Left lung (tissue), 10 donors: ENCODE results near the gene MEPE. TPM values are rescaled to one million over a fixed set of nuclear protein-coding genes. Genes with fewer than 3 reads are reported as not detected.
A peak's percentile ranks its signal among the peaks of the same experiment; 100 is the strongest.
"Not testable (repeated sequence)": the region's sequence is repeated elsewhere in the genome, so short reads cannot be mapped to it uniquely, and the experiment has no call there.

Experiments
- ATAC-seq: fragments of 200-7000 bp; cut with Tn5 transposase; one replicate; pipeline ENCODE4 v1.9.1; 2020; ENCODE audit warnings: moderate library complexity
- DNase-seq, 4 donors: peaks; one replicate each; pipeline ENCODE4 v3.0.0-alpha.2; 2013 to 2020
- H3K27ac ChIP-seq, 2 donors: fragments of 200-600 bp; sonication (generic) in 1 of 2; one replicate each; pipeline versions ENCODE4 v1.5.0 to v1.8.0; 2020 to 2021
- H3K27me3 ChIP-seq, 2 donors: fragments of 200-600 bp; sonication (generic) in 1 of 2; one replicate each; pipeline versions ENCODE4 v1.5.0 to v1.8.0; 2020 to 2021
- H3K36me3 ChIP-seq, 2 donors: fragments of 200-600 bp; sonication (generic) in 1 of 2; one replicate each; pipeline versions ENCODE4 v1.5.0 to v1.8.0; 2020 to 2021
- H3K4me1 ChIP-seq, 2 donors: fragments of 200-600 bp; one replicate each; pipeline ENCODE4 v1.8.0; 2021
- H3K4me3 ChIP-seq, 2 donors: fragments of 200-600 bp; sonication (generic) in 1 of 2; one replicate each; pipeline versions ENCODE4 v1.5.0 to v1.8.0; 2020 to 2021; ENCODE audit warnings: mild to moderate bottlenecking in 1 of 2
- H3K9me3 ChIP-seq, 2 donors: fragments of 200-600 bp; sonication (generic) in 1 of 2; one replicate each; pipeline versions ENCODE4 v1.5.0 to v1.8.0; 2020 to 2021
- CTCF ChIP-seq, 2 donors: fragments of 200-600 bp; sonication (generic) in 1 of 2; IDR thresholded peaks; one replicate each; pipeline versions ENCODE4 v1.5.0 to v1.8.0; 2021; ENCODE audit warnings: antibody characterized with exemption in 2 of 2
- intact Hi-C, 2 donors: fragments of 100-400 bp; cut with DNase I; formaldehyde crosslinking; loops; one replicate each; pipeline versions ENCODE4 v1.11.2 to v1.14.2; 2022
- polyA plus RNA-seq, 6 donors: library from polyadenylated mRNA; unstranded; fragments of 120-200 nt; gene quantifications; one replicate each; pipeline ENCODE4 v1.2.1, GENCODE V29; 2013; ENCODE audit not compliant: insufficient read length in 6 of 6
- total RNA-seq, 2 donors: library from RNA; stranded (reverse); fragmentation: NEBNext Ultra II Directional; extraction: Animal tissue kit (Norgen Biotek cat#: 25700); gene quantifications; one replicate each; pipeline ENCODE4 v1.2.1, GENCODE V29; 2021
- donor health status: DM: no; HTN: yes; CAD: no.
- donor health status: DM: no; HTN: no; CAD: no.

The MEPE gene
- total and polyA plus RNA-seq, 8 donors, result 0.37 to 0.88 (median 0.66) TPM; not detected in 2

GRCh38 chr4:87882321-87882720 lies 49.6 kb downstream of the MEPE start:
- TF ChIP-seq CTCF (IDR thresholded peaks at IDR 0.05), result no peak
- Histone ChIP-seq H3K27ac (no peak overlapping the region), H3K9me3 (no peaks in the 10 kb centered on the region), H3K27me3 (no peaks in the 10 kb centered on the region), H3K4me1 (no peaks in the 10 kb centered on the region), H3K4me3 (no peak overlapping the region), H3K36me3 (no peaks in the 10 kb centered on the region)
- intact Hi-C loops, result no loop called here
- ATAC-seq, result no peak
- no peak for DNase-seq

GRCh38 chr4:87882861-87883260 lies 50.1 kb downstream of the MEPE start:
- Histone ChIP-seq H3K4me1 (no peaks in the 10 kb centered on the region), H3K27ac (no peak overlapping the region), H3K36me3 (no peaks in the 10 kb centered on the region), H3K27me3 (no peaks in the 10 kb centered on the region), H3K4me3 (no peak overlapping the region), H3K9me3 (no peaks in the 10 kb centered on the region)
- DNase-seq, result no peak
- TF ChIP-seq CTCF (IDR thresholded peaks at IDR 0.05), result no peak
- no peak for ATAC-seq
- intact Hi-C loops, result no loop called here

GRCh38 chr4:87884976-87885549 lies 52.3 kb downstream of the MEPE start:
- intact Hi-C loops, result no loop called here
- no peak for TF ChIP-seq CTCF (IDR thresholded peaks at IDR 0.05)
- no peaks in the 10 kb centered on the region for H3K27me3 ChIP-seq
- peak; percentile 19 for ATAC-seq
- no peaks in the 10 kb centered on the region for H3K4me1 ChIP-seq
- H3K4me3 ChIP-seq, result no peak overlapping the region
- DNase-seq, result no peak
- H3K36me3 ChIP-seq, result no peaks in the 10 kb centered on the region
- peaks cover 0 to 17% of the 10 kb centered on the region in 2 donors for H3K9me3 ChIP-seq
- H3K27ac ChIP-seq, result no peak overlapping the region

GRCh38 chr4:87886083-87886482 lies 53.3 kb downstream of the MEPE start:
- no peaks in the 10 kb centered on the region for H3K36me3 ChIP-seq
- H3K4me1 ChIP-seq, result peaks cover 0 to 4% of the 10 kb centered on the region in 2 donors
- ATAC-seq, result no peak
- no peaks in the 10 kb centered on the region for H3K27me3 ChIP-seq
- no peak overlapping the region for H3K4me3 ChIP-seq
- H3K27ac ChIP-seq, result no peak overlapping the region
- H3K9me3 ChIP-seq, result peaks cover 0 to 17% of the 10 kb centered on the region in 2 donors
- intact Hi-C loops, result no loop called here
- no peak for TF ChIP-seq CTCF (IDR thresholded peaks at IDR 0.05)
- DNase-seq, result no peak

GRCh38 chr4:87890753-87891152 lies 58.0 kb downstream of the MEPE start:
- H3K27me3 ChIP-seq, H3K27ac ChIP-seq, H3K36me3 ChIP-seq, H3K4me1 ChIP-seq, ATAC-seq, DNase-seq, H3K4me3 ChIP-seq, intact Hi-C loops: not testable (repeated sequence)
- H3K9me3 ChIP-seq, result peaks cover 0 to 17% of the 10 kb centered on the region in 2 donors
